Measurements from ENCODE around the gene MAP3K4. TPM values are rescaled to one million over a fixed set of nuclear protein-coding genes. Genes with fewer than 3 reads are reported as not detected.
A peak's percentile ranks its signal among the peaks of the same experiment; 100 is the strongest.

Gene MAP3K4
- total RNA-seq (ENCODE audit: unreplicated experiment): 41.2 TPM
- long read RNA-seq, partial matches to known transcripts: 4 of 6 reads
- long read RNA-seq, other reads (novel, unspliced or antisense): 2 of 6 reads

GRCh38 chr6:160991406-160992060 lies at the start of gene MAP3K4:
Gene MAP3K4, plus strand, starts transcription at chr6:160991769. Its CDS starts 163 bp downstream, at chr6:160991932.
- TF ChIP-seq CTCF (IDR thresholded peaks at IDR 0.05; ENCODE audit: unreplicated experiment): no peak
- Mint-ChIP-seq H3K4me3 (ENCODE audit: unreplicated experiment) (peak within 1 kb of the TSS; percentile 98), H3K27ac (ENCODE audit: unreplicated experiment) (peak within 1 kb of the TSS; percentile 92), H3K9me3 (ENCODE audit: unreplicated experiment) (no peaks in the 10 kb centered on the region), H3K27me3 (ENCODE audit: unreplicated experiment) (peaks cover 11% of the 10 kb centered on the region), H3K36me3 (ENCODE audit: low read depth, unreplicated experiment) (peaks cover 12% of the 10 kb centered on the region), H3K4me1 (ENCODE audit: unreplicated experiment) (peaks cover 8% of the 10 kb centered on the region)
- DNase-seq (ENCODE audit: low spot score): peak; percentile 89

- Mint-ChIP-seq H3K27ac (ENCODE audit: unreplicated experiment) (no peak overlapping the region), H3K4me1 (ENCODE audit: unreplicated experiment) (no peaks in the 10 kb centered on the region), H3K4me3 (ENCODE audit: unreplicated experiment) (no peak overlapping the region), H3K36me3 (ENCODE audit: low read depth, unreplicated experiment) (no peaks in the 10 kb centered on the region), H3K9me3 (ENCODE audit: unreplicated experiment) (no peaks in the 10 kb centered on the region), H3K27me3 (ENCODE audit: unreplicated experiment) (no peaks in the 10 kb centered on the region)
- no peak for TF ChIP-seq CTCF (IDR thresholded peaks at IDR 0.05; ENCODE audit: unreplicated experiment)
- no peak for DNase-seq (ENCODE audit: low spot score)
Measured at GRCh38 chr6:160943997-160944396, 47.6 kb upstream of the MAP3K4 start.

- H3K4me3 Mint-ChIP-seq (ENCODE audit: unreplicated experiment): no peak overlapping the region
- no peak for DNase-seq (ENCODE audit: low spot score)
- no peak overlapping the region for H3K27ac Mint-ChIP-seq (ENCODE audit: unreplicated experiment)
- no peak for TF ChIP-seq CTCF (IDR thresholded peaks at IDR 0.05; ENCODE audit: unreplicated experiment)
- H3K4me1 Mint-ChIP-seq (ENCODE audit: unreplicated experiment): no peaks in the 10 kb centered on the region
- no peaks in the 10 kb centered on the region for H3K9me3 Mint-ChIP-seq (ENCODE audit: unreplicated experiment)
- H3K36me3 Mint-ChIP-seq (ENCODE audit: low read depth, unreplicated experiment): no peaks in the 10 kb centered on the region
- no peaks in the 10 kb centered on the region for H3K27me3 Mint-ChIP-seq (ENCODE audit: unreplicated experiment)
Measured at GRCh38 chr6:160945516-160946177, 45.9 kb upstream of the MAP3K4 start.

- Mint-ChIP-seq H3K27ac (ENCODE audit: unreplicated experiment) (no peak overlapping the region), H3K4me3 (ENCODE audit: unreplicated experiment) (no peak overlapping the region), H3K36me3 (ENCODE audit: low read depth, unreplicated experiment) (no peaks in the 10 kb centered on the region), H3K27me3 (ENCODE audit: unreplicated experiment) (no peaks in the 10 kb centered on the region), H3K9me3 (ENCODE audit: unreplicated experiment) (no peaks in the 10 kb centered on the region), H3K4me1 (ENCODE audit: unreplicated experiment) (no peaks in the 10 kb centered on the region)
- DNase-seq (ENCODE audit: low spot score): no peak
- no peak for TF ChIP-seq CTCF (IDR thresholded peaks at IDR 0.05; ENCODE audit: unreplicated experiment)
Measured at GRCh38 chr6:160949531-160949930, 42.0 kb upstream of the MAP3K4 start.

- Mint-ChIP-seq H3K27ac (ENCODE audit: unreplicated experiment) (no peak overlapping the region), H3K27me3 (ENCODE audit: unreplicated experiment) (no peaks in the 10 kb centered on the region), H3K36me3 (ENCODE audit: low read depth, unreplicated experiment) (no peaks in the 10 kb centered on the region), H3K9me3 (ENCODE audit: unreplicated experiment) (no peaks in the 10 kb centered on the region), H3K4me3 (ENCODE audit: unreplicated experiment) (no peak overlapping the region), H3K4me1 (ENCODE audit: unreplicated experiment) (no peaks in the 10 kb centered on the region)
- TF ChIP-seq CTCF (IDR thresholded peaks at IDR 0.05; ENCODE audit: unreplicated experiment): no peak
- no peak for DNase-seq (ENCODE audit: low spot score)
Measured at GRCh38 chr6:160950507-160950906, 41.1 kb upstream of the MAP3K4 start.
